GM12872 (cell line): Measurements from ENCODE around the gene SHB.

Source experiments
- TF ChIP-seq, protein P1 (sequence below): IDR thresholded peaks from 3 replicates; pipeline ENCODE4 v1.5.1; 2011; ENCODE audit warnings: low read depth, mild to moderate bottlenecking, low read length, moderate library complexity; ENCODE audit not compliant: insufficient read depth

Gene SHB

DNA sequence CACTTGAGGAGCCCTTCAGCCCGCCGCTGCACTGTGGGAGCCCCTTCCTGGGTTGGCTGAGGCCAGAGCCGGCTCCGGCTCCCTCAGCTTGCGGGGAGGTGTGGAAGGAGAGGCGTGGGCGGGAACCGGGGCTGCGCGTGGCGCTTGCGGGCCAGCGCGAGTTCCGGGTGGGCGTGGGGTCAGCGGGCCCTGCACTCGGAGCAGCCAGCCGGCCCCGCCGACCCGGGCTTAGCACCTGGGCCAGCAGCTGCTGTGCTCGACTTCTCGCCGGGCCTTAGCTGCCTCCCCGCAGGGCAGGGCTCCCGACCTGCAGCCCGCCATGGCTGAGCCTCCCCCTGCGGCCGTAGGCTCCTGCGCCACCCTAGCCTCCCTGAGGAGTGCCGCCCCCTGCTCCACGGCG, 6.2 kb upstream of the SHB start:
- TF ChIP-seq, protein P1, sequence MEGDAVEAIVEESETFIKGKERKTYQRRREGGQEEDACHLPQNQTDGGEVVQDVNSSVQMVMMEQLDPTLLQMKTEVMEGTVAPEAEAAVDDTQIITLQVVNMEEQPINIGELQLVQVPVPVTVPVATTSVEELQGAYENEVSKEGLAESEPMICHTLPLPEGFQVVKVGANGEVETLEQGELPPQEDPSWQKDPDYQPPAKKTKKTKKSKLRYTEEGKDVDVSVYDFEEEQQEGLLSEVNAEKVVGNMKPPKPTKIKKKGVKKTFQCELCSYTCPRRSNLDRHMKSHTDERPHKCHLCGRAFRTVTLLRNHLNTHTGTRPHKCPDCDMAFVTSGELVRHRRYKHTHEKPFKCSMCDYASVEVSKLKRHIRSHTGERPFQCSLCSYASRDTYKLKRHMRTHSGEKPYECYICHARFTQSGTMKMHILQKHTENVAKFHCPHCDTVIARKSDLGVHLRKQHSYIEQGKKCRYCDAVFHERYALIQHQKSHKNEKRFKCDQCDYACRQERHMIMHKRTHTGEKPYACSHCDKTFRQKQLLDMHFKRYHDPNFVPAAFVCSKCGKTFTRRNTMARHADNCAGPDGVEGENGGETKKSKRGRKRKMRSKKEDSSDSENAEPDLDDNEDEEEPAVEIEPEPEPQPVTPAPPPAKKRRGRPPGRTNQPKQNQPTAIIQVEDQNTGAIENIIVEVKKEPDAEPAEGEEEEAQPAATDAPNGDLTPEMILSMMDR = no peak

DNA sequence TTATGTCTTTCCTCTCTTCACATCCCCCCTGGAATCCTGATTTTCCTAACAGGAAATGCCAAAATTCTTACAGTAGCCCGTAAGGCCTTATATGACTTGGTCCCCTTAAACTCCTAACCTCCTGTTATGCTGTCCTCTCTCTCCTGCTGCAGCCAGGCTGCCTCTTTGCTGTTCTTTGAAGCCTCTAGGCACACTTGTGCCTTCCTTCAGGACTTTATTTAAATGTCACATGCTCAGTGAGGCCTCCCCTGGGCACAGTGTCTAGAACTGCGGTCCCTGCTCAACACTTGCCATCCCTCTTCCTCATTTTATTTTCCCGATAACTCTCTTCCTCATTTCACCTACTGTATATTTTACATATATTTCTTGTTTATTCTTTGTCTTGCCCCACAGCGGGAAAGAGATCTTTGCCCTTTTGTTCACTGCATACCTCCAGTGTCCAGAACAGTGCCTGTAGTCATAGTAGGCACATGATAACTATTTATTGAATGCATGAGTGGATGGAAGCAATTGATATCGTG, 5.5 kb upstream of the SHB start:
- TF ChIP-seq, protein P1 = no peak

DNA sequence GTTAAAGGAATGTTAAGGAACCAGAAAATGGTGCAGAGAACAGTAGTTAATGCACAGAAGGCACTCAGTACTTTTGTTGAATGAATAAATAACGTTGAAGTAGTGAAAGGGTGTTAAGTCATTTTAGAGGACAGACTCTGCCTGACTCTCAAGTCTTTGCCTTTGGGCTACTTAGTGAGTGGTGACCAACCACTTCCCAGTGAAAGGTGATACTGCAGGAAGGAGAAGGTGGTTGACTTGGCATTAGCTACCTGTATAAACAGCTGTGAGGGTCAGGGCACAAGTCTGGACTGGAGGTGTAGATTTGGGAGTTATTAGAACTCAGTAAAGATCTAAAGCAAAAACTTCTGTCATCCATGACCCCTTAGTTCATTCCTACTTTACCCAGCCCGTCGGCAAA, 4.9 kb upstream of the SHB start:
- TF ChIP-seq, protein P1 = no peak

DNA sequence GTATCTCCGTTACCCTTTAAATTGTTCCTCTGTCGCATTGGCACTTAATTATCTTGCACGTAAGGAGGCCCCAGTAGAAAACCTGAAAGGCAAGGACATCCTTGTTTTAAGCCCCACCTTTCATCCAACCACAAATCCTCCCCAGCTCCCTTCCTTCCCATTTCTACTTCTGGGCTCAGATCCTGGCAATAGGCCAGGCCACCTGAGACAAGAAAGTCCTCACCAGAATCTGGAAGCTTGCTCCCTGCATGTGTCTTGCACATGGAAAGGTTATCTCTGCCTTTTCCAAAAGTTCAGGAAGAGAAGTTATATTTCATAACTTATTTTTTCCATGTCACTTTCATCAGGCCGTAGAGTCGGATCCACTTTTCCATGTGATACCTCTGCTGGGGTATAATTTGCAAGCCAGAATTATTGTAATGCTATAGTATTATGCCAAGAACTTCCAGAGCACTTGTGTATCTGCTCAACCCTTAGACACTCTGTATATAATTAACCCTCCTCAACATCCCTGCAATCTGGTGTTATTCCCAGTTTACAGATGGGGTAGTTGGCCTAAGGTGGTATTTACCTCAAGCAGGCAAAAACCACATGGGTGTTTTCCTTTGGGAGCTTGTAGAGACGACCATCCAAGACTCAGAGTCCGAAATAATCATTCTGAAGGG, 2.6 kb upstream of the SHB start:
- TF ChIP-seq, protein P1 = no peak

DNA sequence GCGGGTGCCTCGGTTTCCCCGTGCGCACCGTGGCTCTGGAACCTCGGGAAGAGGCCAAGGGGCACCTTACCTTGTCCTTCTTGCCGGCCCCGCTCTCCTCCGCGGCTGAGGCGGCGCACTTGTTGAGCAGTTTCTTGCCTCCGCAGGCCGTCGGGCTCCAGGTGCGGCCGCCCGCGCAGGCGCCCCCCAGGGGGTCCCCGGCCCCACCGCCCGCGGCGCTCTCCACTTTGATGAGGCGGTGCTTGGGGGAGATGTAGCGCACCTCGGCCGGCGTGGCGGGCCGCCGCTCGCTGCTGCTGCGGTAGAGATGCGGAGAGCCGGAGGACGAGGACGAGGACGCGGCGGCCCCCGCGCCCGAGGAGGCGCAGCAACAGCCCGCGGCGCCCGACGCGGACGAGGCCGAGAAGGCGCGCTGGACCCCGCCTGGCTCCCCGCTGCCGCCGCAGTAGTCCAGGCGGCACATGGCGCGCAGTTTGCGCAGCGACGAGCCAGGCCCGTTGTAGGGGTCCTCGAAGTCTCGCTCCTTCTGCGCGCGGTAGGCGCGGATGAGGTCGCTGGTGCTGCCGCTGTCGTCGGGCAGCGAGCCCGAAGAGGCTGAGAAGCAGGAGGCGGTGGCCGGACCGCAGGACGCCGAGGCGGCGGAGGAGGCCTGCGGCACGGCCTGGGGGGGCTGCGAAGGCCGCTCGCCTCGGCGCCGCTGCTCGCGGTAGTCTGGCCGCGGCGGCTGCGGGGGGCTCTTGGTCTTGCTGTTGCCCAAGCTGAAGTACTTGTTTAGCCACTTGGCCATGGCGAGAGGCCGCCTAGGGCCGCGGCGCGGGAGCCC, 957 bp downstream of the SHB start:
- TF ChIP-seq, protein P1 = no peak

DNA sequence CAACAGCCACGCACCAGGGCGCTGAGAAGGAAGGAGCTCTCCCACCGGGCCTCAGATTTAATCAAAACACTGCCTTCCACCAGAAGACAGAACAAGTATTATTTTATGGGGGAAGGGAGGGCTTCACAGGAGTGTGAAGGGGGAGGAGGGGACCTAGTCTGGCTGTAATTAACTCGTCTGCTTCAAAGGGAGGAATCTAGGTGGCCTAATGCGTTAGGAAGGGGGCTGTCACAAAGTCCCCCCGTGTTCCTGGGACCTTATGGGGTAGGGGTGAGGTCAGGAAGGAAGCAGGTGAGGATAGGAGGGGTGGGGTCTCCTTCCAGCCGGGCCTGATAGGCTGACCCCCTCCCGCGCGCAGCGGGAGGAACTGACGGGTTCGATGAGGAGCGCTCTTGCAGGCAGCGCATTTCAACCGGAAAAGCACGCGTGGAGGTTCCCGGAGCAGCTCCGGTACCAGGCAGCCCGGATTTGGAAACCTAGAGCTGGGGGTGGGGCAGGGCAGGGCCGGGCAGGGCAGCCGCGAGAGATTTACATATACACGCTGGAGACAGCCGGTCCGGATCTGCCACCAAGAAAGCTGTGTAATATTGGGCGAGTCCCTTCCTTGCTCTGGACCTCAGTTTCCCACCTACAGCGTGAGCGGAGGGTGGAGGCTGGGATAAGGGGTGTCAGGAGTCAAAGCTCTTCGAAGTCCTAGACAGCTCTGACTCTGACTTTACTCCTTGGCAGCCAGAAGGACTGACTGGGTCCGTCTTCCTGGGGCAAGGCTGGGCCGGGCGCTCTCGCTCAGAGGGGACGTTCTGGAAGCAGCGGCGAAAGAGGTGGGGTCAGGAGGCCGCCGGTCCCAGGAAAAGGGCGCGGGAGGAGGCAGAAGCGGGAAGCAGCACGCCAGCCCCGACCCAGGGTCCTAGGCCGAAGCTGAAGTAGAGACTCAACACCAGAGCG, 1.8 kb downstream of the SHB start:
- TF ChIP-seq, protein P1 = no peak
